Amygdala (tissue), 56 donors: ENCODE measurements around the gene SLC6A7.
"Not testable (repeated sequence)": the region's sequence is repeated elsewhere in the genome, so short reads cannot be mapped to it uniquely, and the experiment has no call there.

Experiments
- DNase-seq, 56 donors: peaks; one replicate each; lab custom pipeline; 2025; lab: John Stamatoyannopoulos, UW

SLC6A7 gene

DNA sequence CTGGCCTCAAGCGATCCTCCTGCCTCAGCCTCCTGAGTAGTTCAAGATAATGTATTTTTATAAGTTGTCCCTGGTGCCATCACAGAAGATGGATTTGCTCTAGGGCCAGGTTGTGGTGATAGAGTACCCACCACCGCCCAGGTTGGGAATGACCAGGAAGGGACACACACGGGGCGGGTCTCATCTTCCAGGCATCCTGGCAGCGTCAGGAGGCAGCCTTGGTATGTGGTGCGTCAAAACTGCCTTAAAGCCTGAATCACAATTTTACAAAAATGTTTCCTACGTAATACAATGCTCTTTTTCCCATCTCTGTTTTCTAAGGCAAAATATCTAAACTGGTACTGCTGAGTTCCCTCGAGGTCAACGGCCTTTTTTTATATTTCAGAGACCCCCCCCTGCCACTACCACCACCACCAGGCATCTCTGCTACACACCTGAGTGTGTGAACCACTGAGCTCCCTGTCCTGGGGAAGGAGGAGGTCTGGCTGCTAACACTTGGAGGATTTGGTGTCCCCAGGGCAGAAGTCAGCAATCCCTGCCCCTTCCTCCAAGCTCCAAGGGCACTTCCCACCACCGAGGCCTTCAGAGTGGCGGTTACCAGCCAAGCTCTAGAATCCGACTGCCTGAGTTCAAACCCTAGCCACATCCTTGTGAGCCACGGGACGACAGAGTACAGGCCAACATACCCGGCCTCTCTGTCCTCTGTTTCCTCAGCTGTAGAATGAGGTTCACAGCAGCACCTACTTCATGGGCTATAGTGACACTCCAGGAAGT, 47.3 kb downstream of the SLC6A7 start:
- DNase-seq: no peak

DNA sequence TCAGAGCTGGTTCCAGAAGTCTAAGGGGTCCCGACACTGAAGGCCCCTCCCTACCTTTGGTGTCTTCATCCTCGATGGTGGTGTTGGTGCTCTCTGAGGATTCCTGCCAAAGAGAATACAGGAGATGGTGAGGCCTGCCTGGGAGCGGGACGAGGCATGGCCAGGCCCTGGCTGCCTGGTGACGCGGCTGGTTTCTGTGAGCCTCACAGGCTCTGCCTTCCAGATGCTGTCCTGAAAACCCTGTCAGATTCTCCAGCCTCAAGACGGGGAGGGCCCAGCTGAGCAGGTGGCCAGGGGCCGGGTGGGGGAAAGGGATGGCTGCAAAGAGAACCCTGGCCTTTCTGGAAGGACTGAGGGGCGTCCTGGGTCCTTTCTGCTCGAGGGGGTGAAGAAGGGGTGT, 48.8 kb downstream of the SLC6A7 start:
- DNase-seq: no peak

DNA sequence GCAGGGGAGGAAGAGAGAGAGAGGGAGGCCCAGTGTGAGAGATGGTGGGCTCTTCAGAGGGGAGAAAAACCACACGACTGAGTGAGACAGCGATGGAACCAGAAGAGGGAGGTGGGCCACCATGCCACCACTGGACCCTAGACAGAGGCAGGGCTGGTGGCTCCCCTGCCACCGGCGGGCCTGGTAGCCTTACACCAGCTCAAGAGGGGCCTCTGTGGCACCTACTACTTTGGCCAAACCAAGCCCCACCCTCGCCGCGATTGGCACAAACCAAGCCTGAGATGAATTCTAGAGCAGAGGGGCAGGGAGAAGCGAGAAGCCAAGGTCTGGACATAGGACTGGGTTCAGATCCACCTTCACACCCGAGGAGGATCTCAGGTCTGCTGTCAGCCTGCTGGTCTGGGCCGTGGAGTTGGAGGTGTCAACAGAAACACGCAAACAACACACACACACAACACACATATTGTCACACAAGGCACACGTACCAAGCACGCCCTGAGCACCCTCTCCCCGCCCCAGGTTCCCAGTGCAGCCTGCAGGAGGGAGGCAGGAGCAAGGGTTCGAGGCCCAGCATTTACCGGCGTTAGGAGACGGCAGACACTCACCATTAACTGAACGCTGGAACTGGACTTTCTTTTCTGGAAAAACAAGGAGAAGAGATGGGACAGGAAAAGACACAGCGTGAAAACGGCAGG, 49.4 kb downstream of the SLC6A7 start:
- no peak for DNase-seq

DNA sequence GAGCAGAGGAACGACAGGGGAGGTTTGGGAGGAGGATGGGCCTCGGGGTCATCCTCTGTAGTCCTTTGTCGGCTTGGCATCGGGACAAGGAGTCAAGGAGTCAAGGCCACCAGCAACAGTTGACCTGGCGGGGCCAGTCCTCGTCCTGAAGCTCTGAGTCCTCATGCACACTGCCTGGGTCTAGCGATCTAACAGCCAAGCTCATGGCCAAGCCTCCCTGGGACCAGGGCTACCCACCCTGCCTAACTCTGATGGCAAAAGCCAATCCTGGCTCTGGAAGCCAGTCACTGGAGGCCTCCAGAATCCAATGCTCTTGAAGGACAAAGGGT, 49.9 kb downstream of the SLC6A7 start:
- no peak for DNase-seq

DNA sequence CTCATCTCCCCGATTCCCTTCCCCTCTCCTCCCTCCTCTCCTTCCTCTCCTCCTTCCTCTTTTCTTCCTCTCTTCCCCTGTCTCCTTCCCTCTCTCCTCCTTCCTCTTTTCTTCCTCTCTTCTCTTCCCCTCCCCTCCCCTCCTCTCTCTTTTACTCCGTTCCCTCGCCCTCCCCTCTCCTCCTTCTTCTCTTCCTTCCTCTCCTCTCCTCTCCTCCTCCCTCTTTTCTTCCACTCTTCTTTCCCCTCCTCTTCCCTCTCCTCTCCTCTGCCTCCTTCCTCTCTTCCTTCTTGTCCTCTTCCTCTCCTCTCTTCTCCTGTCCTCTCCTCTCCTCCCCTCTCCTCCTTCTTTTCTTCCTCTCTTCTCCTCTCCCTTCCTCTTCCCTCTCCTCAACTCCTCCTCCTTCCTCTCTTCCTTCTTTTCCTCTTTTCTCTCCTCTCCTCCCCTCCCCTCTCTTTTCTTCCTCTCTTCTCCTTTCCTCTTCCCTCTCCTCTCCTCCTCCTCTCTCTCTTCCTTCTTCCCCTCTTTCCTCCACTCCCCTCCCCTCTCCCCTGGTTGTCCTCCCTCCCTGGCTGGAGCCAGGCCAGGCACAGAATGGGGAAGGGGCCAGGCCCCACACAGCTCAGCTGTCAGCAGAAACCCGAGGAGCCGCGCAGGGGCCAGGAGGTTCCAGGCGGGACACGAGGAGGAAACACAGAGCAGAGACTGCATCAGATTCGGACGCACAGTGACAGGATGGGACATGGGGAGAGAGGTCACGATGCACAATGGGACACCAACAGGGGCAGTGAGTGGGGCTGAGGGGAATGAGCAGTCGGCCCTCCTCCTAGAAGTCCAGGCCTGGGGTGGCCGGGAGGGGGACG, 51.7 kb downstream of the SLC6A7 start:
- no peak for DNase-seq

DNA sequence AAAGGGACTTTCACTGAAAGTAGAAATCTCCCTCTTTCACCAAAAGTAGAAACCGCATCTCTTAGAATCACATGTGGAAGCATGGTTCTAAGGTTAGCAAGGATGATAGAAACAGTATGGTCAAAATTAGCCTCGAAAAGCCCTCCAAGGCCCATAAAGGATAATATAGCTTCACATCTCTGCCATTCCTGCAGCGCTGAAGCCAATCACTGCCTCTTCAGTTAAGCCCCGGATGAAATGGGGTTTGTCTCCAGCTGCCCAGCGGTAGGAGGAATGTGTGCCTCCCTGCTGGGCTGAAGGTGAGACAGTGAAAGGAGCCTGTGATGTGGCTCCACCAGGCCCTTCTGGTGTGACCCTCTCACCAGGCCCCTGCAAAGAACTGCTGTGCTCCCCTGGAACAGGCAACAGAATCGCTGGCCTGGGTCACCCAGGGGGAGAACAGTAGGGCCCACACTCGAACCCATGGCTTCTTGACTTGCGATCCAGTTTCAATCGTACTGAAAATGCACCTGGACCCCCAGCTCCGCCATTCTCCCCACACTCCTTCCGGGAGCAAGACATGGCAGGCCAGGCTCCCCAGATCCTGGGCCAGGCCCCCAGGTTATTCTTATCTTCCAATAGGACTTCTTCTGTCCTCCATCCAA, 52.5 kb downstream of the SLC6A7 start:
- no peak for DNase-seq

DNA sequence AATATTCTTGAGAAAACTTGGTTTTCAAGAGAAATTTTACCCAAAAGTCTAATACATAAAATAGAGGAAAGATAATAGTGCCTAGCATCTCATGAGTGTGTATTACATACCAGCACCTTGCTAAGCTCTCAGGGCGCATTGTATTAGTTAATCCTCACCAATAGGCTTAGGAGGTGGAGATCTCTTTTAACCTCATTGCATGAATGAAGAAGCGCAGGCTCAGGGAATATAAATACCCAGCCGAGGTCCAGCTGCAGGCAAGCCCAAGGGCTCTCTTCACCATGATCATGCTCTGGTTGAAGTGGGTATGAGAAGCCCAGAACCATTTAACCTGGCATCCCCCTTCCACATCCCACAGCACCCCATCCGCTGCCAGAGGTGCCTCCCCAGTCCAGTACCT, 53.7 kb downstream of the SLC6A7 start:
- no peak for DNase-seq

DNA sequence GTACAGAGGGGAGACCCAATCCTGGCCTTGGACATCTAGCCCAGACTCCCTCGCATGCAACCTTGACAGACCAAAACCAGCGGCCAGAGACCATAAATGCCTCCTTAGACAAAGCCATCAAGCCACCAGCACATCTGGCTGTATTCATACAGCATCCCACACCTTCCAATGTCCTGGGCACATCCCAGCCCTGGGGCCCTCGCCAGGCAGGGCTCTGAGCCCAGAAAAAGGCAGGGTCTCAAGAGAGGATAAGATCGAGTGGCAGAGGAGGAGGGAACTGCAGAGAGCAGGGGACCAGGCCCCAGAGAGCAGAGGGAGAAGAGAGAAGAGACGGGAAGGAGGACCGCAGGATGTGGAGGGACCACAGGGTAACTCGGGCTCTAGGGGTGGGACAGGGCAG, 54.3 kb downstream of the SLC6A7 start:
- no peak for DNase-seq

DNA sequence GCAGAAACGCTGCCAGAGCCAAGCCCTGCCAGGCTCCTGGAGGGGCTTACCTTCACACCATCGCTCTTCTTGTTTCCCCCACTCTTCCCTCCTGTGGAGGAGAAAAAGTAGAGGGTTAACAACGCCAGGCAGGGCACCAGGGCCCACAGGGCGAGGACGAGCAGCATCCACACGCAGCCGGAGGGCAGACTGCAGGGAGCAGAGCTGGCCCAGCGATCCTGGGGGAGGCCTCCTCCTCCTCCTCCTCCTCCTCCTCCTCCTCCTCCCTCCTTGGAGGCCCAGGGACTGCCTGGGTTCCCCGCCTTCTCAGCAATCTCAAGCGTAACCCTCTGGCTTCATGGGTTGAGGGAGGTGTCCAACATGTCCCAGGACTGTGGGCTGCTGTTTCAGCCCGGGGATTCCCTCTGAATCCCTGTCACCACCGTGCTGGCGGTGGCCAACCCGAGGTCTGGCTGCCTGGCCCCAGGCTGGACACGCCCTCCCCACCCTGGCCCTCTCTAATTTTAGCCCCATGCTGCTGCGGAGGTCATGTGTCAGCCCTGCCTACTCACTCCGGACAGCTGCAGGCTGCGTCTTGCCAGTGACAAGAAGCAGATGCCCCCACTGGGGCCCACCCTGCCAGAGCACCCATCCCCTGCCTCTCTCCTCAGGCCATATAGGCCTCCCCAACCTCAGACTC, 55.4 kb downstream of the SLC6A7 start:
- DNase-seq: no peak

DNA sequence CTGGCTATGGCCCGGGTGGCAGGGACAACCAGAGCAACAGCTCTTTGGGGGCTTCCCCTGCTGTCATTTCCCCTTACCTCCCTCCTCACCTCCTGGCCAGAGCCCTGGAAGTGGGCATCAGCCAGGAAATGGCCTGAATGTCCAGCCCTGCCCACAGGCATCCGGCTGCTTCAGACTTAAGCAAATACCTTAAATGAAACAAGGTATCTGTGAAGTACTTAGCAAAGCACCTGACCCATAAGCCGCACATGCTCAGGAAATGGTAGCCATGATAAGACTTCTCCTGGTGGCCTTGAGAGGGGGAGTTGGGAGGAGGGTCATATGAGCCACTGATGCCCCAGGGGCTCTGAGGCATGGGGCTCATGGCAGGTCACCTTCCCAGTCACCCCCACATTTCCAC, 55.9 kb downstream of the SLC6A7 start:
- DNase-seq: no peak

DNA sequence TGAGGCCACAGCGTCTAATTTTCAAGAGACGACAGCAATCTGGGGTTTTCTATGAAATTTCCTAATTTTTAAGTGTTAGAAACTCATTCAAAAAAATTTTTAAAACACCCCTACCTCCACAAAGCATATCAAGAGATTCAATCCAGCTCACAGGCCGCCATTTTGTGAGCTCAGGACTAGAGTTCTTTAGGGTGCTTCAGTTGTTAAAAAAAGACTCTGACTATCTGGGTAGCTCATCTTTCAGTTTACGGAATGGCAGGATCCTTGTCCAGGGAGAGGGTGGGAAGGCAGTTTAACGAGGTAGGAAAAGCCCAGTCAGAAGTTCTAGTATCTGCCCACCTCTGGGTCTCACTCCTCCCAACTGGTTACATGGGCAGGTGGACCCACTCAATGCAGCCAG, 56.6 kb downstream of the SLC6A7 start:
- no peak for DNase-seq

DNA sequence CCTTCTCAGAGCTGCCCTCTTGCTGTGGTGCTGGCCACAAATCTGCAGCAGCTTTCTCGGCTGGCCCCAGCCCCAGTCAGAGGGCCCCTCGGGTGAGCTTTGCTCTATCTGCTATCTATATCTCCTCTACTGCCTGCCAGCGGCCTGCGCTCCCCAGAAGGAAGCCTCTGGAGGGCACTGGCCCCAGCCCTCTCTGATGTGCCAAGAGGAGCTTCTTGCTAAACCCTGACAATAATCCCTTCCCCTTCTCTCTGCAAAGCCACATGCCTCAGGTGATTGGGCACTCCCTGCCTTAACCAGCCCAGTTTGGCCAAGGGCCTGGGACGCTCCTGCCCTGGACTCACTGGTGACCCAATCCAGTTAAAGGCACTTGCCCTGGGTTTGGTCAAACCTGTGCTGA, 57.0 kb downstream of the SLC6A7 start:
- DNase-seq: no peak

DNA sequence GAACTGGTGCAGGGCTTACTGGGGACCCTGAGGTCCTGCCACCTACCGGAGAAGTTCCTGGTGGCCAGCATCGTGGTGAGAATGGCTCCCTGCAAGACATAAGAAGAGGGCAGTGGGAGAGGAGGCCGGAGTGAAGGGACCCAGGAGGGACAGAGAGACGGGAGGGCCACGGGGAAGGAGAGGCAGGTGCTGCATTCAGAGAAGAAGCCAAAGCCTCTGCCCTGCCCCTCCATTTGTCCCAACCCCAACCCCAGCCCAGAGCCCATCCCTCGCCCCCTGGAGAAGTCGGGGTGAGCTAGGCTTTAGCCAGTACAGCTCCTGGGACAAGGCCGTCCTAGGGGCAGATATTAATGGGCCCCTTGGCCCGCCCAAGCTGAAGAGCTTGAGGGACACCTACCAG, 57.9 kb downstream of the SLC6A7 start:
- DNase-seq: no peak

DNA sequence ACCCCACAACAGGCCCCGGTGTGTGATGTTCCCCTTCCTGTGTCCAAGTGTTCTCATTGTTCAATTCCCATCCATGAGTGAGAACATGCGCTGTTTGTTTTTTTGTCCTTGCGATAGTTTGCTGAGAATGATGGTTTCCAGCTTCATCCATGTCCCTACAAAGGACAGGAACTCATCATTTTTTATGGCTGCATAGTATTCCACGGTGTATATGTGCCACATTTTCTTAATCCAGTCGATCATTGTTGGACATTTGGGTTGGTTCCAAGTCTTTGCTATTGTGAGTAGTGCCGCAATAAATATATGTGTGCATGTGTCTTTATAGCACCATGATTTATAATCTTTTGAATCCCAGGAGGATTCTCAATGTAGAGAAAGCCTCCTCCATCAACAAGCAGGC, 58.6 kb downstream of the SLC6A7 start:
- not testable (repeated sequence) for DNase-seq

DNA sequence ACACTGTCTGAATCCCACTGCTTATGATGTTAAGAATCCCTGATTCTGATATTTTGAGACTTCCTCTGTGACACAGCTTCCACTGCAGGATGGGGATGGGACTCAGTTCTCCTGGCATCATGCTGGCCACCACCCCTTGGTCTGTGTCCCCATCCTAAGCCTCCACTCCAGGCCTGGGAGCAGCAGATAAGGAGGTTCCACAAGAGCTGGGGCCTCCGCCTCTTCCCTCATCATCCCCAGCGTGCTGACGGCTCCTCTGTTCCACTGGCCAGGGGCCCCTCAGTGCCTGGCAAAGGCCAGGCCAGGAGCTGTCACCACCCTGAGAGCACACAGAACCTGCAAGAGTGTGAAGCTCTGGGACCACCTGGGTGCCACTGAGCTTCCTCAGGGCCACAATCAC, 59.1 kb downstream of the SLC6A7 start:
- DNase-seq: no peak

DNA sequence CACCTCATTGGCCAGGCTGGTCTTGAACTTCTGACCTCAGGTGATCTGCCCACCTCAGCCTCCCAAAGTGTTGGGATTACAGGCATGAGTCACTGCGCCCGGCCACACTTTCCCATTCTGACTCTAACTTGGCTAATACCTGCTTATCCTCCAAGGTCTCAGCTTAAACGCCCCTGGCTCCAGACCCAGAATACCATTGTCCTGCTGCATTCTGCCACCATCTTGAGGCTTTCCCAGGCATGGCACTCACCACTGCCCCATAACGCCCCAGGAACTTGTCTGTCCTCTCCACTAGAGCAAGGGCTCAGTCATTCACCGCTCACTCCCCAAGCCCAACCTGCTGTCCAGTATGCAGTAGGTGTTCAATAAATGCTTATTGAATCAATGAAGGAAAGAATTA, 59.9 kb downstream of the SLC6A7 start:
- DNase-seq: no peak

DNA sequence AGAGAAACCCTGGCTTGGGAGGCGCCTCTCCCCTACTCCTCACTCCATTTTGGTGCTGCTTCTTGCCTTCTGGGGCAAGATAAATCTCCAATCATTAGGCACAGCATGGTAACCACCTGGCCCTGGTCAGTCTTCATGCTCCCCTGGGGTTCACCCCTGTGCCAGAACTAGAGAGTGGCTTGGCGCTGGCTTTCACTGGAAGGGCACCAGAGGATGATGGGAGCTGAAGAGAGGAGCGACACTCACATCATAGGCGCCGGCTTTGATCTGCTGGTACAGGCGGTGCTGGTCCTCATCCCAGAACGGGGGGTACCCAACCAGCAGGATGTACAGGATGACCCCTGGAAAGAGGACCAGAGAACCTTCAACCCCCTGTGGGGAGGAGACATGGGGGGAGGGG, 61.6 kb downstream of the SLC6A7 start:
- DNase-seq: no peak

DNA sequence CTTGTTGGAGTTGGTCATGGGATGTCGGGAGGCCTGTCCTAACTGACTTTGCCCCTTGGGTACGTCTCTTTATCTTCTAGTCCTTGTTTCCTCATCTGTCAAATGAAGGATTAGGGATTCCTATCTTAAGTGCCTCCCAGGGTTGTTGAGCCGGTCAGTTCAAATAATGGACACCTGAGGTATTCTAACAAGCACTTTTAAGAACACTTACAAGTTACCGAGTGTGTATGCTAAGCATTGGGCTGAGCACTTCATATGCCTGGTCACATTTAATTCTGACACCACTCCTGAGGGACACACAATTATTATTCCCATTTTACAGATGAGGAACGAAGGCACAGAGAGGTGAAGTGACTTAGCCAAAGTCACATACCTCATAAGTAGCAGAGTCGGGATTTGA, 62.6 kb downstream of the SLC6A7 start:
- DNase-seq: no peak

DNA sequence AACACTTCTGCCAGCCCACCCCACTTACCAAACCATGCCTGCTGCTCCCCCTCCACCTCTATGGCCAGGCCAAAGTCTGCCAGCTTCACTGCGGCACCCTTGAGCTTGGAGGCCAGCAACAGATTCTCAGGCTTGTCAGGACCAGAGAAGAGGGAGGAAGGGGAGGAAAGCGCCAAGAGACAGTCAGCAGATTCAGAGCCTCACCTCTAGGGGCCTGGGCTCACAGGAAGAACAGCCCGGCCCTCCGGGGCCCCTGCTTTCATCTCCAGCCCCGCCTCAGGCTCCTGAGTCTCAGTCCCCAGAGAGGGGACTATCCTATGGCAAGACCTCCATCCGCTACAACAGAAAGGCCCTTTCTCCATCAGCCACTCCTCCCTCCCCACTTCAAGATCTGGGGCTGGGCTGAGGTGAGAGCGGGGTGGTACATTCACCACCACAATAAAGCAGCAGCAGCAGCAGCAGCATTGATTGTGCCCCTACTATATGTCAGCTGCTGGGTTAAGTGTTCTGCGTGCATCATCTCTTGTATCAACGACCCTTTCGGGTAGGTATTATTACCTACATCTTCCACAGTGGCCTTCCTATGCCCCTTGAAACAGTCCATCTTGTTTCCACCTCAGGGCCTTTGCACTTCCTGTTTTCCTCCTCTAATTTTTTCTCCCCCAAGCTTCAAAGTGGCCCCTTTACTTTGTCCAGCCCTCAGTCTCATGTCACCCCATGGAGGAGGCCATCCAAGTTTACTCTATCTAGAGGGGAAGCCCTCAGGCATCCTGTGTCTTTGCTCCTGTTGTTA, 63.8 kb downstream of the SLC6A7 start:
- DNase-seq: no peak

DNA sequence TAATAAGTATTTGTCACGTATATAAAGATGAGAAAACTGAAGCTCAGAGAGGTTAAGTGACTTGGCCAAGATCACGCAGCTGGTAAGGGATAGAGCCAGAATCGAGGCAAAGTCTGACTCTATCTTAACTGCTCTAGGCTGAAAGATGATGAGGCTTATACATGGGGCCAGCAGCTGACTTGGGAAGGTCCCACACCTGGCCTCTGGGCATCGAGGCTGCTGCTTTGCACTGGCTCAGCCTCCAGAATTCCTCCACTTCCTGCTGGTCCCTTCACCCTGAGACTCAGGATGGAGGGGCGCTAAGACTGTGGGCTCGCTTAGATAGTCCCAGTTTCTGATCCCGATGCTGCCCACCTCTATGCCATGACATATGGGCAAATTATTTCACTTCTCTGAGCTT, 64.5 kb downstream of the SLC6A7 start:
- DNase-seq: no peak
